ENCODE data around the gene CACNA1C.

CACNA1C gene

DNA sequence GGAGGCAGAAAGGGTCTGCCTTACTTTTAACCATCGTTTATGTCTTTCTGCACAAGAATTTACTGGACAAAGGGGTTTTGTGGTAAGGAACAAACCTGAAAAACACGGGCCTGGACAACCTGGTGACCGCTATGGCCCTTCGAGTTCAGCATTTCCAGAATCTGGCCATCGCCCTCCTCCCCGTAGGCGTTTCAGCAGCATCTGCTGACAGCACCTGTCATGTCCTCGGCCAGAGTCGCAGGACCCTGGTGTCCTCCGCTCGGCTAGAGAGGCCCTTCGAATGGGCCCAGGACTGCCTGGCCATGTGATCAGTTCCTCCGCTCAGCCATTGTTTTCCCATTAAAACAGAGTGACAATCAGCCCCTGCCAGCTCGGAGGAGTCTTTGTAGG lies 599.2 kb downstream of the CACNA1C start:
- TF ChIP-seq, protein P1, sequence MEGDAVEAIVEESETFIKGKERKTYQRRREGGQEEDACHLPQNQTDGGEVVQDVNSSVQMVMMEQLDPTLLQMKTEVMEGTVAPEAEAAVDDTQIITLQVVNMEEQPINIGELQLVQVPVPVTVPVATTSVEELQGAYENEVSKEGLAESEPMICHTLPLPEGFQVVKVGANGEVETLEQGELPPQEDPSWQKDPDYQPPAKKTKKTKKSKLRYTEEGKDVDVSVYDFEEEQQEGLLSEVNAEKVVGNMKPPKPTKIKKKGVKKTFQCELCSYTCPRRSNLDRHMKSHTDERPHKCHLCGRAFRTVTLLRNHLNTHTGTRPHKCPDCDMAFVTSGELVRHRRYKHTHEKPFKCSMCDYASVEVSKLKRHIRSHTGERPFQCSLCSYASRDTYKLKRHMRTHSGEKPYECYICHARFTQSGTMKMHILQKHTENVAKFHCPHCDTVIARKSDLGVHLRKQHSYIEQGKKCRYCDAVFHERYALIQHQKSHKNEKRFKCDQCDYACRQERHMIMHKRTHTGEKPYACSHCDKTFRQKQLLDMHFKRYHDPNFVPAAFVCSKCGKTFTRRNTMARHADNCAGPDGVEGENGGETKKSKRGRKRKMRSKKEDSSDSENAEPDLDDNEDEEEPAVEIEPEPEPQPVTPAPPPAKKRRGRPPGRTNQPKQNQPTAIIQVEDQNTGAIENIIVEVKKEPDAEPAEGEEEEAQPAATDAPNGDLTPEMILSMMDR (conservative IDR thresholded peaks at IDR 0.05), result no peak
- no peak overlapping the region for H3K27ac ChIP-seq

DNA sequence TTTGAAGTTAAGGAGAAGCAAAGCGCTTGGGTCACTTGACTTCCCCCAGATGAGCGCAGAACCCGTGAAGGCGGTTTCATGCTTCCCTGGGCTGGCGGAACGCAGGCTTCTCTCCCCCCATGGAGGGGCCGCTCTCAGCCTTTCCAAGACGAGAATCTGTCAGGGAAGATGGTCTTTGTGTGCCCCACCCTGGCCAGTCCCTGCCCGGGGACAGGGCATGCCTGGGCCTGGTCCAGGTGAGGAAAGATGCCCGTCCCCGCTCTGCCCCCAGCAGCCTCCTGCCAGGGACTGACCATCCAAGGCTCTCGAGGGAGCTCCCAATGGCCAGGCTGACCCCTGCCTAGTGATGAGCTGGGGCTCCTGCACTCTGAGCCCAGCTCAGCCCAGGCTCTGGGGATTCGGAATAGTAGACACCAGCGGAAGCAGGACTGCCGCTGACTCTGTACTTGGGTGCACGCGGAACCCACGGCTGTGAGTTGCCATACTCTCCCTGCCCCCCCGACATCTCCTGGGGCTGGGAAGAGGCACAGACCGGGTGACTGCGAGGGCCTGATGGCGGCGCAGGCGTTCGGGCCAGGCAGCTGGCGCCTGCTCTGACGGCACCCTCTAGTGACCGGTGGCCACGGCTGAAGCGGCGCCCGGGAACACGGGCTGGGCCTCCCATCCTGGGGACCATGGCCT lies 599.8 kb downstream of the CACNA1C start:
- TF ChIP-seq, protein P1 (conservative IDR thresholded peaks at IDR 0.05), result peak; percentile 30; the same call in 1 of the 2 replicates
- no peak overlapping the region for H3K27ac ChIP-seq

DNA sequence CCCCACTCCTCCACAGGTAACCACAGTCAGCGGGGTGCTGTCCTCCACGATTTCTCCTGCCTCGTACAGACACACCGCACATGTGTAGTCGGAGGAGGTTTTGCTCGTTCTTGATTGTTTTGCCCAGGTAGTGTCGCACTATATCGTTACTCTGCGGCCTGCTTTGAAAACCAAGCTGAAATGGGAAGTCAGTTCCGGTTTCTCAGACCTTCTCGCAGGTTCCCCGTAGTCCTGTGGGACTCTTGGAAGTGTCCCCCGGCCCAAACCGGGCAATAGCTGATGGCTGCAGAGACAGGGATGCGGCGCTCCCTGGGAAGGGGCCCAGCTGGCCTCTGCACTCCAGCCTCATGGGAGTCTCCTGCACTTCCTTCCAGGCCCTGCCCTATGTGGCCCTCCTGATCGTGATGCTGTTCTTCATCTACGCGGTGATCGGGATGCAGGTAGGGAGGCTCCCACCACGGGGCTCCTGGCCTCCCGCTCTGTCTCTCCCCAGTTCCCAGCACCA lies 600.7 kb downstream of the CACNA1C start:
- H3K27ac ChIP-seq, result no peak overlapping the region
- TF ChIP-seq, protein P1 (conservative IDR thresholded peaks at IDR 0.05), result no peak

DNA sequence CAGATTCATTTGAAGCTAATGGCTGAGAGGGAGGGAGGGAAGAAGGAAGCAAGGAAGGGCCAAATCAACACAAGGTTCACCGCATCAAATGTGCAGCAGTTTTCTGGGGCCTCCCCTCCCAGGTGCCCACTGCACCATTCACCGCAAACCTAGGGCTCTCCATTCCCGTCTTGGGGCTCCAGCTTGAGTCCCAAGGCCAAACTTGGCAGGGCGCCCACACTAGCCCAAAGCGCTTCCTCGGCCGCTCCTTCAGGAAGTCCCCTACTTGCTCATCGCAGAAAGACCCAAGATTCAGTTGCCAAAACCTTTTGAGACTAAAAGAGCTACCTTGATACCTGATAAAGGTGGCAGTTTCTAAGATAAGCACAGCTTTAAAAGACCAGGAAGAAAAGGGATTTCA lies 601.5 kb downstream of the CACNA1C start:
- no peak overlapping the region for H3K27ac ChIP-seq
- TF ChIP-seq, protein P1 (conservative IDR thresholded peaks at IDR 0.05), result no peak

DNA sequence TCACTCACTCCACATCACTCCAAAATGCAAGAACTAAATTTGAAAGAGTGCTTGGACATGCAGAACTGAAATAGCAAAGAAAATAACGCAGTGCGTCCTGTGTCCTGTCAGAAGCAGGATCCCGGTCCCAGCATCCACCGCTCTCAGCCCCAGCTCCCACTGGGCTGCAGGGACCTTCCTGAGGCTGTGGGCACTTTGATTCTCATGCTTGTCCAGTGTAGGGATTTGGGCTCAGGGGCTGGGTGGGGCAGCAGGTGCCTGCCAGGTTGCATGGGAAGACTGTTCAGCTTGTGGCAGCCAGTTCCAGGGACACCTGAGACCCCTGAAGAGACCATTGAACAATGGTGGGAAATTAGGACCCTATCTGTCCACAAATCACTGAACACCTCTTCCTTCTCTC lies 602.0 kb downstream of the CACNA1C start:
- no peak overlapping the region for H3K27ac ChIP-seq
- TF ChIP-seq, protein P1 (conservative IDR thresholded peaks at IDR 0.05), result no peak

DNA sequence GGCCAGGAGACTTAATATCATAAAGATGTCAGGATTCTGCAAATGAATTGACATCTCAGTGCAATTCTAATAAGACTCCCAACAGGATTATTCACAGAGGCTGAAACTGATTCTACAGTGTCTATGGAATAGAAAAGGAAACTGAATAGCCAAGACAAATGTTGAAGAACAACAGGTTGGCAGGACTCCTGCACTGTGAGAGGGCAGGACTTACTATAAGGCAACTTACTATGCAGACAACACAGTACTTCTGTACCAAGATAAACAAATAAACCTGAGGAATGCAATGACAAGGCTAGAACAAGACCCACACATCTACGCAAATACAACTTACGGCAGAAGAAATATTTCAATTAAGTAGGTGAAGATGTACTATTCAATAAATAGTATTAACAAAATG lies 609.7 kb downstream of the CACNA1C start:
- H3K27ac ChIP-seq, result peak overlapping the region; percentile 41
- TF ChIP-seq, protein P1 (conservative IDR thresholded peaks at IDR 0.05), result no peak

DNA sequence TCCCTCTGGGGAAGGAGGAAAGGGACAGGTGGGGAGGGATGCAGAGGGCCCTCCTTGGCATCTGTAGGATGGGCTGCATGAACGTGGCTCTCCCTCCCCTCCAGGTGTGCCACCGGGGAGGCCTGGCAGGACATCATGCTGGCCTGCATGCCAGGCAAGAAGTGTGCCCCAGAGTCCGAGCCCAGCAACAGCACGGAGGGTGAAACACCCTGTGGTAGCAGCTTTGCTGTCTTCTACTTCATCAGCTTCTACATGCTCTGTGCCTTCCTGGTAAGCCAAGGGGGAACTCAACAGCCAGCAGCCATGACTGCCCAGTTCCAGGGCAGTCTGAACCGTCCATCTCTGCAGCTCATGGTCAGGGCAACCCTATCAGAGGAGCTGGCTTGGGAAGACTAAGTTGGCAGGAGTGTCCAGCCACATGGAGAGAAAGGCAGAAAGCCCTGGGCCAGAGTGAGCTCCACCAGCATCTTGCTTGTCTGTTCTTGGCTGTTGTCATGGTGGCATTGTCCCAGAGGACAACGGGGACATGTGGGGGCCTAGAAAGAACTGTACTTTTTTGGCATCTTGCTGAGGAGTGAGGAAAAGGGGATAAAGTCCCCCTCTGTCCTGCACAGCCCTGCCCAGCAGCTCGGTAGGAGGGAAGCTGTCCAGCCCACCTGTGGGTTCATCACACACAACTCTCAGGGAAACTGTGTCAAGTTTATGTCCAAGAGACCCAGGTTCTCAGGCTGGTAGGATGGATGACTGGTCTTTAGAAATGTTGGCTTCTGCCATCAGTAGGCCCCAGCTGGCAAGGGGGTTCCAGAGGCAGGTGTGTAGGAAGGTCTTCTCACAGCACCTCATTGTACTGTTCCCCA lies 612.2 kb downstream of the CACNA1C start:
- TF ChIP-seq, protein P1 (conservative IDR thresholded peaks at IDR 0.05), result no peak

More for the DNA sequence above, 612.2 kb downstream of the CACNA1C start:
- H3K27ac ChIP-seq, result peak overlapping the region; percentile 50
